ENCODE measurements around the gene VDR. TPM values are rescaled to one million over a fixed set of nuclear protein-coding genes. Genes with fewer than 3 reads are reported as not detected.

The VDR gene
- total RNA-seq, 2 donors from 2014 or later, result 1.3 to 3.1 TPM

DNA sequence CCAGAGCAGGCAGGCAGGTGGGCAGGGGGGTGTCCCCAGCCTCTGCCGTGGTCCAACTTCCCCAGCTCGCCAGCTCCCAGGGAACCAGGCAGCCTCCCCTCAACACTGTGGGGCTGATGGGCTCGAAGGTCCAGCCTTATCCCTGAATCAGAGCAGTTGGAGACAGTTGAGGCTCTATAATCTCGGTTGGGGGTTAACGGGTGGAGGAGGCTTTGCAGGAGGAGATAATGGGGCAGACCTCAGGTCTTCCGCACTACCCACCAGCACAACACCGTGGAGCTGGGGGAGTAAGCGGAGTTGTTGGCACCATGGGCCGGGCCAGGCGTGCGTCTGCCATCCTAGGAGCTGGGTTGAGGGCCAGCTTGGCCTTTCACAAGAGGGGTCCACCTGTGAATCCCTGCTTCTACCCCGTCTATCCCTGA lies 71.2 kb downstream of the VDR start:
- 80 to 83% methylated on average over 7 to 12 of the region's 12 CpGs for WGBS, 2 donors
- no peak overlapping the region for H3K27ac ChIP-seq
- ATAC-seq, result no peak
- no peaks in the 10 kb centered on the region for H3K9me3 ChIP-seq
- no peak for DNase-seq
- H3K4me1 ChIP-seq, result peaks cover 16% of the 10 kb centered on the region
- TF ChIP-seq POLR2A (IDR thresholded peaks at IDR 0.05), result no peak
- TF ChIP-seq, protein P1, sequence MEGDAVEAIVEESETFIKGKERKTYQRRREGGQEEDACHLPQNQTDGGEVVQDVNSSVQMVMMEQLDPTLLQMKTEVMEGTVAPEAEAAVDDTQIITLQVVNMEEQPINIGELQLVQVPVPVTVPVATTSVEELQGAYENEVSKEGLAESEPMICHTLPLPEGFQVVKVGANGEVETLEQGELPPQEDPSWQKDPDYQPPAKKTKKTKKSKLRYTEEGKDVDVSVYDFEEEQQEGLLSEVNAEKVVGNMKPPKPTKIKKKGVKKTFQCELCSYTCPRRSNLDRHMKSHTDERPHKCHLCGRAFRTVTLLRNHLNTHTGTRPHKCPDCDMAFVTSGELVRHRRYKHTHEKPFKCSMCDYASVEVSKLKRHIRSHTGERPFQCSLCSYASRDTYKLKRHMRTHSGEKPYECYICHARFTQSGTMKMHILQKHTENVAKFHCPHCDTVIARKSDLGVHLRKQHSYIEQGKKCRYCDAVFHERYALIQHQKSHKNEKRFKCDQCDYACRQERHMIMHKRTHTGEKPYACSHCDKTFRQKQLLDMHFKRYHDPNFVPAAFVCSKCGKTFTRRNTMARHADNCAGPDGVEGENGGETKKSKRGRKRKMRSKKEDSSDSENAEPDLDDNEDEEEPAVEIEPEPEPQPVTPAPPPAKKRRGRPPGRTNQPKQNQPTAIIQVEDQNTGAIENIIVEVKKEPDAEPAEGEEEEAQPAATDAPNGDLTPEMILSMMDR (IDR thresholded peaks at IDR 0.05), result no peak
- H3K4me3 ChIP-seq, result no peak overlapping the region
- intact Hi-C loops (cut with DNase I), result loop anchor here (5.0 kb wide), 1 partner anchor 116 kb away; no protein-coding TSS in a partner anchor
- H3K27me3 ChIP-seq, result no peaks in the 10 kb centered on the region
- no peaks in the 10 kb centered on the region for H3K36me3 ChIP-seq (replicated peaks in 1 of 2; ENCODE audit: insufficient read depth in 1 of 2, low read depth in 2 of 2)

GRCh38 chr12:47832263-47832933 lies 72.4 kb downstream of the VDR start:
- 71 to 73% methylated on average over 12 to 13 of the region's 13 CpGs for WGBS, 2 donors
- intact Hi-C loops (cut with DNase I), result loop anchor here (5.0 kb wide), 1 partner anchor 115 kb away; no protein-coding TSS in a partner anchor

GRCh38 chr12:47829584-47829983 lies 75.2 kb downstream of the VDR start:
- Histone ChIP-seq H3K4me3 (no peak overlapping the region), H3K36me3 (replicated peaks in 1 of 2; ENCODE audit: insufficient read depth in 1 of 2, low read depth in 2 of 2) (no peaks in the 10 kb centered on the region), H3K27ac (peak overlapping the region in 3 of 4 donors; percentile 34 to 69 (median 51)), H3K9me3 (no peaks in the 10 kb centered on the region), H3K27me3 (no peaks in the 10 kb centered on the region), H3K4me1 (peaks cover 24% of the 10 kb centered on the region)
- WGBS, 2 donors, result 45 to 59% methylated on average over 4 of the region's 4 CpGs
- TF ChIP-seq, protein P1 (IDR thresholded peaks at IDR 0.05), result no peak
- TF ChIP-seq POLR2A (IDR thresholded peaks at IDR 0.05), result no peak
- intact Hi-C loops (cut with DNase I), result no loop called here
- ATAC-seq, result no peak
- DNase-seq, result no peak

More at GRCh38 chr12:47832263-47832933, 72.4 kb downstream of the VDR start:
- no peak overlapping the region for H3K27ac ChIP-seq
- TF ChIP-seq, protein P1 (IDR thresholded peaks at IDR 0.05), result no peak
- no peak for TF ChIP-seq POLR2A (IDR thresholded peaks at IDR 0.05)
- ATAC-seq (no peak), DNase-seq (no peak)
- no peaks in the 10 kb centered on the region for H3K27me3 ChIP-seq
- H3K4me3 ChIP-seq, result no peak overlapping the region
- no peaks in the 10 kb centered on the region for H3K9me3 ChIP-seq
- H3K4me1 ChIP-seq, result peaks cover 12% of the 10 kb centered on the region
- no peaks in the 10 kb centered on the region for H3K36me3 ChIP-seq (replicated peaks in 1 of 2; ENCODE audit: insufficient read depth in 1 of 2, low read depth in 2 of 2)

- DNase-seq (peak; percentile 54 to 77 (median 66)), ATAC-seq (peak; percentile 73)
- intact Hi-C loops (cut with DNase I), result no loop called here
- Histone ChIP-seq H3K36me3 (replicated peaks in 1 of 2; ENCODE audit: insufficient read depth in 1 of 2, low read depth in 2 of 2) (no peaks in the 10 kb centered on the region), H3K9me3 (no peaks in the 10 kb centered on the region), H3K27me3 (no peaks in the 10 kb centered on the region), H3K4me1 (peaks cover 26% of the 10 kb centered on the region), H3K27ac (peak overlapping the region; percentile 34 to 69 (median 42)), H3K4me3 (no peak overlapping the region)
- TF ChIP-seq, protein P1 (IDR thresholded peaks at IDR 0.05), result no peak
- peak in 2 of 3 donors; percentile 28 to 43 for TF ChIP-seq POLR2A (IDR thresholded peaks at IDR 0.05)
- WGBS, 2 donors, result 32 to 43% methylated on average over 7 of the region's 7 CpGs
Measured at GRCh38 chr12:47828976-47829482, 75.8 kb downstream of the VDR start.
